ENCODE results near the gene SMCO3. TPM values are rescaled to one million over a fixed set of nuclear protein-coding genes. Genes with fewer than 3 reads are reported as not detected.

The SMCO3 gene
- total RNA-seq, 2 experiments from 2014 or later: not detected

DNA sequence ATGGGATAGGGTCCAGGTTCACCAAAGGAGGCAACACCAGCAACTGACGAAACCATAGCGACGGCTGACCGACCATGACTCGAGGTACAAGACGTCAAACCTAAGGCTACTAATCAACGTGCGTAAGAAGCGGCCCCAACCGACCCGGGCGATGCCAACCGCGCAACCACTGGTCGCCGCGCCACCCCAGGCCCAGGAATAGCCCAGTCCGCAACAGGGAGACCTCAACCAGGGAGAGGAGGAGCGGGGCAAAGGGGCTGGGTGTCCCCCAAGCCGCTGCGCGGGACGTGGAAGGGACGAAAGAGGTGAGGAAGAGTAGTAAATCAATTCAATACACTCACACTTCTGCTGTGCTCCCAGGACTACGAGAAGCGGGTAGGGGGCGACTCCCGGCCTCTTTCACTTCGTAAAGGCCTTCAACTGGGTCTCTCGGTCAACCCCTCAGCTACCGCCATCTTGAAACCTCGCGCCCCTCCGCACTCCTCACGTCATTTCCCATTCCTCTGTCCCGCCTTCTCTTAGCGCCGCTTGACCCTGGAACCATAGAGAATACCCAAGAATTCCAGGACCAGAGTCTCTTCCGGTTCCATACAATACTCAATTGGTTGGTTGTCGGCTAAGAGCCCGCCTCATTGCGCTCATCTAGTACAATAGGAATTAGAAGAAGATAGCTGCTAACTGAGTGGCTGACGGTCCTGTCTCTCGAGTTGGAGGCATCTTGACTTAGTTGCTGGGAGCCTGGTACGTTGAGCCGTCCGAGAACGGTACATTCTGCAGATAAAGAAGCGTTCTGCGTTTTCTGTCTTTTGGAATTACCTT, 10.8 kb downstream of the SMCO3 start, which contains the start of the genes C12orf60 and WBP11:
C12orf60 (plus strand) TSS at position 660 of the 819 bp plus-strand sequence. CDS start 19,266 bp downstream, outside the sequence.
WBP11 (minus strand) TSS at position 468 of the 819 bp plus-strand sequence. CDS start 2,095 bp downstream, outside the sequence.
- peak within 1 kb of the TSS; percentile 66 for H3K27ac ChIP-seq (ENCODE audit: low read depth, low read length, poor library complexity, severe bottlenecking)
- peaks cover 33% of the 10 kb centered on the region for H3K36me3 ChIP-seq (ENCODE audit: insufficient read depth, low read length)
- intact Hi-C loops (cut with micrococcal nuclease; ENCODE audit: unreplicated experiment): loop anchor here (1.0 to 10.0 kb wide), 2 partner anchors 29 to 722 kb away; a partner anchor contains a TSS
- H4K20me1 ChIP-seq (ENCODE audit: insufficient read depth, low read length): peaks cover 23% of the 10 kb centered on the region; the same call in 1 of the 2 replicates
- peak within 1 kb of the TSS; percentile 98 for H3K4me2 ChIP-seq (ENCODE audit: low read length)
- H3K4me1 ChIP-seq (ENCODE audit: insufficient read depth, low read length, poor library complexity, severe bottlenecking): peaks cover 36% of the 10 kb centered on the region
- BruUV-seq (replicated peaks): no TSS peak
- peak within 1 kb of the TSS; percentile 77 for H3K4me3 ChIP-seq (ENCODE audit: low read depth, low read length, poor library complexity, severe bottlenecking)
- peaks cover 66% of the 10 kb centered on the region for H3K79me2 ChIP-seq (ENCODE audit: insufficient read depth, low read depth, low read length)
- POLR2A ChIA-PET: interaction anchor here (0.6 to 9.9 kb wide), 16 partner anchors 10 to 1108 kb away, joined by 3 to 162 read pairs (median 3); partner anchors contain the start of gene DERA
- H3K9me3 ChIP-seq (ENCODE audit: low read length): no peaks in the 10 kb centered on the region
- H3K9me2 ChIP-seq (ENCODE audit: insufficient read depth, low read length): no peaks in the 10 kb centered on the region
- peak within 1 kb of the TSS; percentile 99 for H2AFZ ChIP-seq (ENCODE audit: low read length)
- DNase-seq (ENCODE audit: low spot score): peak; percentile 98
- TF ChIP-seq, protein P1, sequence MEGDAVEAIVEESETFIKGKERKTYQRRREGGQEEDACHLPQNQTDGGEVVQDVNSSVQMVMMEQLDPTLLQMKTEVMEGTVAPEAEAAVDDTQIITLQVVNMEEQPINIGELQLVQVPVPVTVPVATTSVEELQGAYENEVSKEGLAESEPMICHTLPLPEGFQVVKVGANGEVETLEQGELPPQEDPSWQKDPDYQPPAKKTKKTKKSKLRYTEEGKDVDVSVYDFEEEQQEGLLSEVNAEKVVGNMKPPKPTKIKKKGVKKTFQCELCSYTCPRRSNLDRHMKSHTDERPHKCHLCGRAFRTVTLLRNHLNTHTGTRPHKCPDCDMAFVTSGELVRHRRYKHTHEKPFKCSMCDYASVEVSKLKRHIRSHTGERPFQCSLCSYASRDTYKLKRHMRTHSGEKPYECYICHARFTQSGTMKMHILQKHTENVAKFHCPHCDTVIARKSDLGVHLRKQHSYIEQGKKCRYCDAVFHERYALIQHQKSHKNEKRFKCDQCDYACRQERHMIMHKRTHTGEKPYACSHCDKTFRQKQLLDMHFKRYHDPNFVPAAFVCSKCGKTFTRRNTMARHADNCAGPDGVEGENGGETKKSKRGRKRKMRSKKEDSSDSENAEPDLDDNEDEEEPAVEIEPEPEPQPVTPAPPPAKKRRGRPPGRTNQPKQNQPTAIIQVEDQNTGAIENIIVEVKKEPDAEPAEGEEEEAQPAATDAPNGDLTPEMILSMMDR (conservative IDR thresholded peaks at IDR 0.05; ENCODE audit: low read length): no peak
- TF ChIP-seq EZH2phosphoT487 (IDR thresholded peaks at IDR 0.05; ENCODE audit: borderline replicate concordance, low read depth, low read length): no peak
- CTCF ChIA-PET (ENCODE audit: unreplicated experiment): interaction anchor here (1.7 kb wide), 1 partner anchor 34 kb away, joined by 5 read pairs; no protein-coding TSS in a partner anchor

DNA sequence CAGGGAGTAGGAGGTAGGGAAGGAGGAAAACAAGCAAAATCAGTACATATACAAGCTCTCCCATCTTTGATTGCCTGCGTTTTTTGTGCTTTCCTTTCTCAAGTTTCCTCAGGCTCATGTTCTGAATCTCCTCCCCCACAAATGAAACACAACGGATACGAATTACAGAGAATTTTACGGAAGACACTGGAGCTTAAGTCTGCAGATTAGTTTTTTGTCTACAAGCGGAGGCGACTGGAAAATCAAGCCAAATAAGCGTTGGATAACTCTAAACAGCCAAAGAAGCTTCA, 11.3 kb downstream of the SMCO3 start:
- peak overlapping the region; percentile 61 for H3K27ac ChIP-seq (ENCODE audit: low read depth, low read length, poor library complexity, severe bottlenecking)
- intact Hi-C loops (cut with micrococcal nuclease; ENCODE audit: unreplicated experiment): loop anchor here (1.0 to 10.0 kb wide), 2 partner anchors 28 to 722 kb away; a partner anchor contains a TSS
- no peak for DNase-seq (ENCODE audit: low spot score)
- TF ChIP-seq, protein P1 (conservative IDR thresholded peaks at IDR 0.05; ENCODE audit: low read length): no peak
- no peak for TF ChIP-seq EZH2phosphoT487 (IDR thresholded peaks at IDR 0.05; ENCODE audit: borderline replicate concordance, low read depth, low read length)
- H3K36me3 ChIP-seq (ENCODE audit: insufficient read depth, low read length): peaks cover 39% of the 10 kb centered on the region
- no peaks in the 10 kb centered on the region for H3K9me3 ChIP-seq (ENCODE audit: low read length)
- H3K4me3 ChIP-seq (ENCODE audit: low read depth, low read length, poor library complexity, severe bottlenecking): peak overlapping the region; percentile 77
- H3K79me2 ChIP-seq (ENCODE audit: insufficient read depth, low read depth, low read length): peaks cover 68% of the 10 kb centered on the region
- CTCF ChIA-PET (ENCODE audit: unreplicated experiment): interaction anchor here (1.7 kb wide), 1 partner anchor 33 kb away, joined by 5 read pairs; no protein-coding TSS in a partner anchor
- peaks cover 36% of the 10 kb centered on the region for H3K4me1 ChIP-seq (ENCODE audit: insufficient read depth, low read length, poor library complexity, severe bottlenecking)
- H3K4me2 ChIP-seq (ENCODE audit: low read length): peak overlapping the region; percentile 79
- H4K20me1 ChIP-seq (ENCODE audit: insufficient read depth, low read length): peaks cover 23% of the 10 kb centered on the region; the same call in 1 of the 2 replicates
- H2AFZ ChIP-seq (ENCODE audit: low read length): peak overlapping the region; percentile 53; the same call in 1 of the 2 replicates
- no peaks in the 10 kb centered on the region for H3K9me2 ChIP-seq (ENCODE audit: insufficient read depth, low read length)
- no TSS peak for BruUV-seq (replicated peaks)
- POLR2A ChIA-PET: interaction anchor here (0.8 to 9.9 kb wide), 11 partner anchors 9 to 525 kb away, joined by 3 to 162 read pairs (median 3); a partner anchor contains a TSS
